Parathyroid adenoma (tissue), 2 donors: ENCODE measurements around the gene ZFAND3.

Experiments
- H2AFZ ChIP-seq: fragments of 300-600 bp; sonication (generic); one replicate; pipeline ENCODE4 v1.7.0; 2017; ENCODE audit warnings: antibody characterized with exemption, mild to moderate bottlenecking
- H3K27ac ChIP-seq: fragments of 300-600 bp; sonication (generic); one replicate; pipeline ENCODE4 v1.7.0; 2017
- H3K27me3 ChIP-seq: fragments of 300-600 bp; sonication (generic); one replicate; pipeline ENCODE4 v1.7.0; 2017; ENCODE audit warnings: low read length; ENCODE audit not compliant: control insufficient read depth, insufficient read depth
- H3K36me3 ChIP-seq: fragments of 300-600 bp; sonication (generic); one replicate; pipeline ENCODE4 v1.7.0; 2017; ENCODE audit warnings: low read length; ENCODE audit not compliant: control insufficient read depth, insufficient read depth
- H3K4me1 ChIP-seq: fragments of 300-600 bp; sonication (generic); one replicate; pipeline ENCODE4 v1.7.0; 2017; ENCODE audit warnings: control low read depth
- H3K4me2 ChIP-seq: fragments of 300-600 bp; sonication (generic); one replicate; pipeline ENCODE4 v1.7.0; 2017; ENCODE audit warnings: low read length
- H3K4me3 ChIP-seq: fragments of 300-600 bp; sonication (generic); one replicate; pipeline ENCODE4 v1.7.0; 2017; ENCODE audit warnings: low read depth, low read length
- H3K79me2 ChIP-seq: fragments of 300-600 bp; sonication (generic); one replicate; pipeline ENCODE4 v1.7.0; 2017; ENCODE audit warnings: control low read depth
- H3K9ac ChIP-seq: fragments of 300-600 bp; sonication (generic); one replicate; pipeline ENCODE4 v1.7.0; 2017; ENCODE audit warnings: mild to moderate bottlenecking
- H3K9me3 ChIP-seq: fragments of 300-600 bp; sonication (generic); one replicate; pipeline ENCODE4 v1.7.0; 2017; ENCODE audit warnings: low read length; ENCODE audit not compliant: control insufficient read depth
- TF ChIP-seq, protein P1 (sequence below): fragments of 300-600 bp; sonication (generic); IDR thresholded peaks from one replicate; pipeline ENCODE4 v1.7.0; 2017; ENCODE audit warnings: antibody characterized with exemption, mild to moderate bottlenecking
- donor health status: primary hyperparathyroidism.

ZFAND3 gene

DNA sequence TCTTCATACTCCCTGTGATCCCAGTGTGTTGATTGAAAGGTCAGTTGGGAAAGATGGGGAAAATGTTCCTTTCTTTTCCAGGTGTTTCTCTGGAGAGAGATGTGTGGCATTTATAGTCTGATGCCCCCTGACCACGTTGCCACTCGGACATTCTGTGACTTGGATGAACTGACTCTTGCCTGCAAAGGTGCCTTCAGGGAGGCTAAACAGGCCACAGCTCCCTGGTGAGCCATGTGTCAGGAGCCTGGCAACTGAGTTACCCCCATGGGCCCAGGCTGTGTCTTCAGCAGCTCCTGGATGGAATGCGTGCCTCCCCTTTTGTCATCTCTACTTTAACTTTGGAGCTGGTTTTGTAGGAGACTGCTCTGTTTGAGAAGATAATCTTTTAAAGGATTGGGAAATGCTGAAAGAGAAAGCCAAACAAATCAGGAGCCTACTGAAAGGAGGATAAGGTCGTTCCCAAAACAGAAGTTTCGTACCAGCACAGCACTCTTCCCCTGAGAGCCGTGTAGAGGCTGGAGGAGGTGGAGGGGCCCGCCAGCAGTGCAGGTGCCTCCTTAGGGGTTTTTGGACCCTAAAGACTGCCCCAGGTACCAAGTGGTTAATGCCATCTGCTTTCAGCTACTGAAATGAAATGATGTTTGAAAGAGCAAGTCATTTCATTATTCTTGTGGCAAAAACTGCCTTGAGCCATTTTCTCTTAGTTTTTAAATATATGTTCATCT, 322.8 kb downstream of the ZFAND3 start:
- Histone ChIP-seq H2AFZ (no peak overlapping the region), H3K4me1 (peaks cover 3% of the 10 kb centered on the region), H3K36me3 (no peaks in the 10 kb centered on the region), H3K27ac (no peak overlapping the region), H3K79me2 (peaks cover 26% of the 10 kb centered on the region), H3K27me3 (no peaks in the 10 kb centered on the region), H3K4me3 (no peak overlapping the region), H3K4me2 (no peak overlapping the region), H3K9ac (no peak overlapping the region), H3K9me3 (no peaks in the 10 kb centered on the region)
- TF ChIP-seq, protein P1, sequence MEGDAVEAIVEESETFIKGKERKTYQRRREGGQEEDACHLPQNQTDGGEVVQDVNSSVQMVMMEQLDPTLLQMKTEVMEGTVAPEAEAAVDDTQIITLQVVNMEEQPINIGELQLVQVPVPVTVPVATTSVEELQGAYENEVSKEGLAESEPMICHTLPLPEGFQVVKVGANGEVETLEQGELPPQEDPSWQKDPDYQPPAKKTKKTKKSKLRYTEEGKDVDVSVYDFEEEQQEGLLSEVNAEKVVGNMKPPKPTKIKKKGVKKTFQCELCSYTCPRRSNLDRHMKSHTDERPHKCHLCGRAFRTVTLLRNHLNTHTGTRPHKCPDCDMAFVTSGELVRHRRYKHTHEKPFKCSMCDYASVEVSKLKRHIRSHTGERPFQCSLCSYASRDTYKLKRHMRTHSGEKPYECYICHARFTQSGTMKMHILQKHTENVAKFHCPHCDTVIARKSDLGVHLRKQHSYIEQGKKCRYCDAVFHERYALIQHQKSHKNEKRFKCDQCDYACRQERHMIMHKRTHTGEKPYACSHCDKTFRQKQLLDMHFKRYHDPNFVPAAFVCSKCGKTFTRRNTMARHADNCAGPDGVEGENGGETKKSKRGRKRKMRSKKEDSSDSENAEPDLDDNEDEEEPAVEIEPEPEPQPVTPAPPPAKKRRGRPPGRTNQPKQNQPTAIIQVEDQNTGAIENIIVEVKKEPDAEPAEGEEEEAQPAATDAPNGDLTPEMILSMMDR, result no peak

GRCh38 chr6:38143191-38144150, 323.9 kb downstream of the ZFAND3 start:
- Histone ChIP-seq H3K79me2 (peaks cover 19% of the 10 kb centered on the region), H3K9me3 (no peaks in the 10 kb centered on the region), H3K27ac (no peak overlapping the region), H3K4me2 (no peak overlapping the region), H3K4me1 (peaks cover 3% of the 10 kb centered on the region), H3K4me3 (no peak overlapping the region), H3K27me3 (no peaks in the 10 kb centered on the region), H2AFZ (no peak overlapping the region), H3K36me3 (no peaks in the 10 kb centered on the region), H3K9ac (no peak overlapping the region)
- TF ChIP-seq, protein P1, result no peak

DNA sequence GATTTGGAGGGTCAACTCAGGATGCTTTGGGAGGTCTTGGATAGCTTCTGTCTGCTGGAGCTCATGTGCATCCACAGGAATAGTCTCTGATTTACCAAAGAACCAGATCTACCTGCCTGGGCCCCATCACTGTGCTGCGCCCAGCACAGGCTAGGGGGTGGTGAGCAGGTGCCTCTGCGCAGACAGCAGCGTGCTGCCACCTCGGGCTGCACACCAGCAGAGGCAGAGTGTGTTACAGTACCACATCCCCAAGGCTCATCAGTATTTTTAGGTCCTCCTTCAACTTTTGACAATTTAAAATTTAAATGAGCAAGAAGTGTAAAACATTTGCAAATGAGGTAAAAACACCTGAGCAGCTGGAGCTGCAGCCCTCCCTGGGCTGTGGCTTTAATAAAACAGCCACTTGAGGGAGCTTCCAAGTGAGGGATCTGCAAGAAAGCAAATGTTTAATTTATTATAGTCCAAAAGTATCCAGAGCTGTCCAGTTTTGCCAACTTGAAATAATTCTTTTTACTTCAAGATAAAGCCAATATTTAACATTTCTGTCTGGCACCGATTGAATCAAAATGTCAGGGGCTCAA, 324.9 kb downstream of the ZFAND3 start:
- TF ChIP-seq, protein P1, result no peak
- Histone ChIP-seq H3K4me2 (no peak overlapping the region), H3K79me2 (peaks cover 15% of the 10 kb centered on the region), H3K9ac (no peak overlapping the region), H2AFZ (no peak overlapping the region), H3K4me1 (peaks cover 3% of the 10 kb centered on the region), H3K27ac (no peak overlapping the region), H3K36me3 (no peaks in the 10 kb centered on the region), H3K9me3 (no peaks in the 10 kb centered on the region), H3K4me3 (no peak overlapping the region), H3K27me3 (no peaks in the 10 kb centered on the region)

GRCh38 chr6:38146021-38146733, 326.6 kb downstream of the ZFAND3 start:
- Histone ChIP-seq H3K4me1 (peaks cover under 1% of the 10 kb centered on the region), H3K27me3 (no peaks in the 10 kb centered on the region), H3K4me2 (no peak overlapping the region), H3K9ac (no peak overlapping the region), H3K4me3 (no peak overlapping the region), H3K27ac (no peak overlapping the region), H2AFZ (no peak overlapping the region), H3K9me3 (no peaks in the 10 kb centered on the region), H3K36me3 (no peaks in the 10 kb centered on the region), H3K79me2 (peaks cover 13% of the 10 kb centered on the region)
- TF ChIP-seq, protein P1, result no peak
